ENCODE data around the gene IL13.
A peak's percentile ranks its signal among the peaks of the same experiment; 100 is the strongest.

Gene IL13

DNA sequence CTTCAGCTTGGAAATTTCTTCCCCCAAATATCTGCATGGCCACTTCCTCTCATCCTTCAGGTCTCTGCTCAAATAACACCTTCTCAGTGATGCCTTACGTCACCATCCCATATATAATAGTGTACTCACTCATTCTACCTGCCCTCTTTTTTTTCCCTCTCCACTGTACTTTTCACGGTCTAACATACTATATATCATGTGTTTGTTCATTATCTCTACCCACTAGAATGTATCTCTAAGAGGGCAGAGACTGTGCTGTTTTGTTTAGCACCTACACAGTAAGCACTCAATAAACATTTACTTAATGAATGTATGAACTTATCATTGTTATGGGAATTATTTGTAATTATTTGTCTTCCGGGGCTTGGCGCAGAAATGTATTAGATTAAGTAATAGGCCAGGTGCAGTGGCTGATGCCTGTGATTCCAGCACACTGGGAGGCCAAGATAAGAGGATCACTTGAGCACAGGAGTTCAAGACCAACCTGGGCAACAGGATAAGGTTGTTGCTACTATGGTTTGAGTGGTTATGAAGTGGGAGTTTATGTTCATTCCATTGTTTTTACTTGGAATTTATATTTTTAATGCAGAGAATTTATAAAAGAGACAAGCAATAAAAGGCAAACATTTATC lies 6.0 kb upstream of the IL13 start:
- no peak overlapping the region for H3K4me3 ChIP-seq (ENCODE audit: control insufficient read depth, low read depth, low read length)
- TF ChIP-seq, protein P1, sequence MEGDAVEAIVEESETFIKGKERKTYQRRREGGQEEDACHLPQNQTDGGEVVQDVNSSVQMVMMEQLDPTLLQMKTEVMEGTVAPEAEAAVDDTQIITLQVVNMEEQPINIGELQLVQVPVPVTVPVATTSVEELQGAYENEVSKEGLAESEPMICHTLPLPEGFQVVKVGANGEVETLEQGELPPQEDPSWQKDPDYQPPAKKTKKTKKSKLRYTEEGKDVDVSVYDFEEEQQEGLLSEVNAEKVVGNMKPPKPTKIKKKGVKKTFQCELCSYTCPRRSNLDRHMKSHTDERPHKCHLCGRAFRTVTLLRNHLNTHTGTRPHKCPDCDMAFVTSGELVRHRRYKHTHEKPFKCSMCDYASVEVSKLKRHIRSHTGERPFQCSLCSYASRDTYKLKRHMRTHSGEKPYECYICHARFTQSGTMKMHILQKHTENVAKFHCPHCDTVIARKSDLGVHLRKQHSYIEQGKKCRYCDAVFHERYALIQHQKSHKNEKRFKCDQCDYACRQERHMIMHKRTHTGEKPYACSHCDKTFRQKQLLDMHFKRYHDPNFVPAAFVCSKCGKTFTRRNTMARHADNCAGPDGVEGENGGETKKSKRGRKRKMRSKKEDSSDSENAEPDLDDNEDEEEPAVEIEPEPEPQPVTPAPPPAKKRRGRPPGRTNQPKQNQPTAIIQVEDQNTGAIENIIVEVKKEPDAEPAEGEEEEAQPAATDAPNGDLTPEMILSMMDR (IDR thresholded peaks at IDR 0.05; ENCODE audit: control insufficient read depth, insufficient read depth, low read depth, low read length, missing control alignments) = no peak
- DNase-seq (ENCODE audit: low read depth) = no peak

DNA sequence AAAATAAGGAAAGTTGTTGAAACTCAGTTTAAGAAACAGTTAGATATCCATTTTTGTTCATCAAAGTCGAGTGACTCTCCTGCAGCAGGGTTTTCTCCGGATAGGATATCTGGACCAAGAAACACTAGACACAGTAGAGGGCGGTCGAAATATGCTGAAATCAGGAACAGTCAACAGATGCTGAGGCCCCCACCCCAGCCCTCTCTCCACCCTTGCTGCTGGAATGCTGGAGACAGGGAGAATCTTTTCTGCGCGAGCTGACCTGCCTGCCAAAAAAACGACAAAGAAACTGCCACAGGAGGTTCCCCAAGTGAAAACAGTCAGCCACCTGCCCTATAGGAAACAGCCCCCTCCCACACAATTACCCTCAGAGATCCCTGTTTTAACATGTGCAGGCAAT lies 4.3 kb upstream of the IL13 start:
- no peak overlapping the region for H3K4me3 ChIP-seq (ENCODE audit: control insufficient read depth, low read depth, low read length)
- TF ChIP-seq, protein P1 (IDR thresholded peaks at IDR 0.05; ENCODE audit: control insufficient read depth, insufficient read depth, low read depth, low read length, missing control alignments) = no peak
- DNase-seq (ENCODE audit: low read depth) = no peak

DNA sequence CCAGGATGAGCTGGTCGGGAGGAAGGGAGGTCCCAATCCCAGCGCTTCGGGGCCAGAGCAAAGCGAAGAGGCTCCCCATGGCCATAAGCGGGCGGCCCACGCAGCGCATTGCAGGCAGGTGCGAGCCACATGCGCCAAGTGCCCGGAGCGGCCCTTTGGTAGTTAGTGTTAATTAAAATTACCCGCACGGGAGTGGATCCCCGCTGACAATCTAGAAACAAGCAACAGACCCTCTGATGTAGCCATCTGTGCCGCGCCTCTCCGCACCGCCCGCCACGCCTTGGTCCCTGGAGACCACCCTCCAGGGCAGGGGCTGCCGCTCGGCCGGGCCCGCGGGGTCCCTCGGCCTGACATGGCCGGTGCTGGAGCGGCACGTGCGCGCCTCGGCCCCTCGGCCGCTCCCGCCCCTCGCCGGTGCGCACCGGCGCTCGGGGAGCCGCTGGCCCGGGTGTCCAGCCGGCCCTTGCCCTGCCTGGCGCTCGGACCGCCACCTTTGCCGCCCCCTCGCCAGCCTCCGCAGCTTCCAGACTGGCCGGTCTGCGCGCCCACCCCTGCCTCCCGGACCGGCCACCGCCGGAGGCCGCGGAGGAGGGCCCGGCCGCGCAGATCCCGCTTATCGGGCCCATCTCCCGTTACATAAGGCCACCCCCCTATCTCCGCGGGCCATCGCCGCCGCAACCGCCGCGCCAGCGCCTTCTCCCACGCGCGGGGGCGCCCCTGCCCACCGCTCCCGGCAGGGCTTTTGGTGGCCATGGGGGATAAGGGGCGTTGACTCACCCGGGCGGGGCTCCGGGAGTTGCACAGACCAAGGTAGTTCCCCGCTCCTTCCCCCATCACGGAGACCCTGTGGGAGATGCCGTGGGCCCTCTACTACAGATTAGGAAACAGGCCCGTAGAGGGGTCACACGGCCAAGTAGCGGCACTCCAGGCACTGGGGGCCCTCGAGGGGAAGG lies 1.9 kb upstream of the IL13 start:
- H3K4me3 ChIP-seq (ENCODE audit: control insufficient read depth, low read depth, low read length) = peak overlapping the region; percentile 25
- TF ChIP-seq, protein P1 (IDR thresholded peaks at IDR 0.05; ENCODE audit: control insufficient read depth, insufficient read depth, low read depth, low read length, missing control alignments) = peak; percentile 13
- no peak for DNase-seq (ENCODE audit: low read depth)

DNA sequence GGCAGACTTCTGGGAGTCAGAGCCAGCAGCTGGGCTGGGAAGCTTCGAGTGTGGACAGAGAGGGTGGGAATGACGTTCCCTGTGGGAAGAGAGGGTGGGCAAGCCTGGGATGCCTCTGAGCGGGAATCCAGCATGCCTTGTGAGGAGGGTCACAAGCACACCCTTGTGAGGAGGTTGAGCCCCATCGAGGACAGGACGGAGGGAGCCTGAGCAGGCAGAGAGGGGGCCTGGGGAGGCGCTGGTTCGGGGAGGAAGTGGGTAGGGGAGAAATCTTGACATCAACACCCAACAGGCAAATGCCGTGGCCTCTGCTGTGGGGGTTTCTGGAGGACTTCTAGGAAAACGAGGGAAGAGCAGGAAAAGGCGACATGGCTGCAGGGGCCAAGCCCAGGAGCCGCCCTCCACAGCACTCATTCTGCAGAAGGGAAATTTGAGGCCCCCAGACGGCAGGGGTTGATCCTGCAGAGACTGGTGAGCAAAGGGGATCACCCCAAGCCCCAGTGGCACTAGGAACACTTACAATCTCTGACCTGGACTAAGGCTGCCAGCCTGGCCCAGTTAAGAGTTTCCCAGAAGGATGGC lies 1.1 kb upstream of the IL13 start:
- peak overlapping the region; percentile 25; the same call in 1 of the 2 replicates for H3K4me3 ChIP-seq (ENCODE audit: control insufficient read depth, low read depth, low read length)
- TF ChIP-seq, protein P1 (IDR thresholded peaks at IDR 0.05; ENCODE audit: control insufficient read depth, insufficient read depth, low read depth, low read length, missing control alignments) = no peak
- no peak for DNase-seq (ENCODE audit: low read depth)

DNA sequence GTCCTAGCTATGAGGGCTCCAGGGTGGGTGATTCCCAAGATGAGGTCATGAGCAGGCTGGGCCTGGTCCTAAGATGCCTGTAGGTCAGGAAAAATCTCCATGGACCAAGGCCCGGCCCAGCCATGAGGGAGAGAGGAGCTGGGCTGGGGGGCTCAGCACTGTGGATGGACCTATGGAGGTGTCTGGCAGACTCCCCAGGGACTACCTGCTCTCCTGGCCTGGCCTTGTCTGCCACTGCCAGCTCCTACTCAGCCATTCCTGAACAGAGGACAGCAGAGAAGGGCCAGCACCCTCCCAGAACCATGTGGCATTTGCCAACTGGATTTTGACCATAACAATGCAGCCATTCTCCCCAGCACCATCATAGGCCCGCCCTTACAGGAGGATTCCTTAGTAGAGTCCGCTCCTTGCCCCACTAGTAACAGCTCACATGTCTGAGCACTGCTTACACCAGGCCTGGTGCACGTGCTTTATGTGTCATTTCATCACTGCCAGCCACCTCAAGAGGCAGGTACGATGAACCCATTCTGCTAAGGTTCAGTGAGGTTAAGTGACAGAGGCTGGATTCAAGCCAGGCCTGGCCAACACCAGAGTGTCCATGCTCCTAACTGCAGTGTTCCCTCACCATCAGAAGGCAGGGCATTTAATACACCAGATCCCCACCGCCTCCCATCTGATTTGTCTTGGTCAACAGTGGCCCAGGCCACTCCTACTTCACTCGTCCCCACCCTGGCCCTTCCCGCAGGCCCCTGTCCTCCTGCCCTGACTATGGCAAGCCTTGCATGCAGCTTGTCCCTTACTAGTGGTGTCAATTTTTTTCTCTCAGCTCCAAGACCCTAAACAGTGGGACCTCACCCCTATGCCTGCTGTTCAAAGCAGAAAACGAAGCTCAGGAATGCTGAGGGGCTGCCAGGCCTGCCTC lies 669 bp downstream of the IL13 start:
- TF ChIP-seq, protein P1 (IDR thresholded peaks at IDR 0.05; ENCODE audit: control insufficient read depth, insufficient read depth, low read depth, low read length, missing control alignments) = no peak
- no peak for DNase-seq (ENCODE audit: low read depth)
- no peak overlapping the region for H3K4me3 ChIP-seq (ENCODE audit: control insufficient read depth, low read depth, low read length)

Data from AG09309 (cell line).